B cell (primary cell): ENCODE results near the gene LRP2BP.

Experiments
- CTCF ChIP-seq: fragments of 200-600 bp; IDR thresholded peaks from one replicate; pipeline ENCODE4 v1.8.0; 2022; ENCODE audit warnings: antibody characterized with exemption, mild to moderate bottlenecking
- EZH2 ChIP-seq: IDR thresholded peaks from 2 replicates; pipeline ENCODE4 v1.6.1; 2012; ENCODE audit warnings: borderline replicate concordance, low read depth, mild to moderate bottlenecking, moderate library complexity, low read length; ENCODE audit not compliant: insufficient read depth, poor library complexity, severe bottlenecking

- no peak for TF ChIP-seq EZH2
- TF ChIP-seq CTCF = no peak
Observed at GRCh38 chr4:185441479-185441878, 45.8 kb upstream of the LRP2BP start.
